AG09319 (cell line): Measurements from ENCODE around the gene HHIP.
A peak's percentile ranks its signal among the peaks of the same experiment; 100 is the strongest.

Experiments used
- DNase-seq: peaks from one replicate; pipeline ENCODE4 v3.0.0-alpha.2; 2010; ENCODE audit warnings: low read depth; ENCODE audit errors: extremely low read depth
- TF ChIP-seq, protein P1 (sequence below): IDR thresholded peaks from 2 replicates; pipeline ENCODE4 v1.5.1; 2011; ENCODE audit warnings: low read depth, mild to moderate bottlenecking, inconsistent platforms, low read length, moderate library complexity

The HHIP gene

GRCh38 chr4:144645631-144646522 is at the start of gene HHIP:
Gene HHIP (plus strand): TSS chr4:144646156. CDS start chr4:144646676, 520 bp downstream.
- DNase-seq, result no peak
- TF ChIP-seq, protein P1, sequence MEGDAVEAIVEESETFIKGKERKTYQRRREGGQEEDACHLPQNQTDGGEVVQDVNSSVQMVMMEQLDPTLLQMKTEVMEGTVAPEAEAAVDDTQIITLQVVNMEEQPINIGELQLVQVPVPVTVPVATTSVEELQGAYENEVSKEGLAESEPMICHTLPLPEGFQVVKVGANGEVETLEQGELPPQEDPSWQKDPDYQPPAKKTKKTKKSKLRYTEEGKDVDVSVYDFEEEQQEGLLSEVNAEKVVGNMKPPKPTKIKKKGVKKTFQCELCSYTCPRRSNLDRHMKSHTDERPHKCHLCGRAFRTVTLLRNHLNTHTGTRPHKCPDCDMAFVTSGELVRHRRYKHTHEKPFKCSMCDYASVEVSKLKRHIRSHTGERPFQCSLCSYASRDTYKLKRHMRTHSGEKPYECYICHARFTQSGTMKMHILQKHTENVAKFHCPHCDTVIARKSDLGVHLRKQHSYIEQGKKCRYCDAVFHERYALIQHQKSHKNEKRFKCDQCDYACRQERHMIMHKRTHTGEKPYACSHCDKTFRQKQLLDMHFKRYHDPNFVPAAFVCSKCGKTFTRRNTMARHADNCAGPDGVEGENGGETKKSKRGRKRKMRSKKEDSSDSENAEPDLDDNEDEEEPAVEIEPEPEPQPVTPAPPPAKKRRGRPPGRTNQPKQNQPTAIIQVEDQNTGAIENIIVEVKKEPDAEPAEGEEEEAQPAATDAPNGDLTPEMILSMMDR, result no peak

DNA sequence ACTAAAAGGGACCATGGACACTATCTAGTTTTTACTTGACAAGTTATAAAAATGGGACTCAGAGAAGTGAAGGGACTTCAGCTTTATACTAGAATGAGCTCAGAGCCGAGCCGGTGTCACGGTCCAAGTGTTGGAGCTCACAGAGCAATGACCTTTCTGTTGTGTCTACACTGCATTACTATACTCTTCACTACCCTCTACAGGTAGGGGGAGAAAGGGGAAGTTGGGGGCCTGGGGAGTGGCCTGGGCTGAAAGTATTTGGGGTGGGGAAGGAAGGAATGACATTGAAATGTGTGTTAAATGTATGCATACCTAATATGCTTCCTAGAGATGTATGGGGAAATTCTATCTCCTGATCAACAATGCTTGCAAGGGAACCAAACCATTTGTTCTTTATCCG is 48.8 kb upstream of the HHIP start:
- DNase-seq, result no peak
- TF ChIP-seq, protein P1, result no peak

- no peak for DNase-seq
- TF ChIP-seq, protein P1, result no peak
Observed at GRCh38 chr4:144599621-144600020, 46.3 kb upstream of the HHIP start.

- no peak for DNase-seq
- TF ChIP-seq, protein P1, result peak; percentile 41
Observed at GRCh38 chr4:144611850-144612249, 34.1 kb upstream of the HHIP start.

GRCh38 chr4:144614850-144615585 is 30.9 kb upstream of the HHIP start:
- TF ChIP-seq, protein P1, result no peak
- no peak for DNase-seq

DNA sequence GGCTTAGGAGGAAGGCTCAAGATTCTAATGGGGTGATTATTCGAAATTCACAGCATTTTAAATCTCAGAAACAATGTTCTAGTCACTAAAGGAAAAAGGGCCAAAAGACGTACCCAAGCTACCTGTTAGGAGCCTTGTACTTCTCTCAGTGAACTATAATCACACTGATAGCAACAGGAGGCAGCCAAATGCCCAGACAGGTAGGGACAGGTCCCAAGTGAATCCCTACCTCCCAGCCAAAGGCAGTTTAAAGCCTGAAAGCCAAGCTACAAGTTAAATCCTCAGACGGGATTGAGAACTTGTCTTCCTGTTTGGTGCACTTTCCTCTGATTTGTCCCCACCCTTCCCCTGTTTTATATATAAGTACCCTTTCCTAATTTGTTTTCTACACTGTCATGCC is 24.3 kb upstream of the HHIP start:
- no peak for DNase-seq
- TF ChIP-seq, protein P1, result no peak

DNA sequence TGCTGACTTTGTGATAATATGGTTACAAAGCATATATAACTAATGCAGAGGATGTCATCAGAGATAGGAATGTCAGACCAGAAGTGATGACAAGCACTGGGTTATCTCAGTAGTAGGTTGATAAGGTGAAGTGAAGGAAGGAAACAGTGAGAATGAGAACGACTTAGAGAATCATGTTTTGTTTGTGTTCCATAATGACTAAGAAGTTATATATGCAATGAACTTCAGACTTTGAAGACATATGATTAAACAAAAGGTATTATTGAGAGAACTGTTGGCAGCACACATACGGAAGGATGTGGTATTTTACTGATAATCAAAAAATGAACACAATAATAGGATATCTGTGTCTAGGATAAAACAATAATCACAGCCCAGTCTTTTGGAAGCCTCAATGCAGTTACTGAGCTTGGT is 18.3 kb upstream of the HHIP start:
- DNase-seq, result no peak
- TF ChIP-seq, protein P1, result no peak
